Psoas muscle (tissue), 8 donors: Measurements from ENCODE around the gene CCDC9. TPM values are rescaled to one million over a fixed set of nuclear protein-coding genes. Genes with fewer than 3 reads are reported as not detected.

ENCODE experiments used
- ATAC-seq, 4 donors: fragments of 200-7000 bp; cut with Tn5 transposase; one replicate each; pipeline ENCODE4 v1.9.1; 2020; ENCODE audit warnings: moderate library complexity in 3 of 4, mild to moderate bottlenecking in 2 of 4
- DNase-seq, 2 donors: peaks; one replicate each; pipeline ENCODE4 v3.0.0-alpha.2; 2020
- H3K27ac ChIP-seq: fragments of 200-600 bp; one replicate; pipeline ENCODE4 v1.8.0; 2022
- H3K27me3 ChIP-seq, 3 donors: fragments of 200-600 bp in 1 of 3; one replicate each; pipeline versions ENCODE4 v1.6.1 to v1.8.0; 2013 to 2022; ENCODE audit warnings: low read length in 2 of 3, mild to moderate bottlenecking in 2 of 3, moderate library complexity in 1 of 3; ENCODE audit not compliant: insufficient read depth in 3 of 3
- H3K36me3 ChIP-seq, 2 donors: fragments of 200-600 bp in 1 of 2; one replicate each; pipeline versions ENCODE4 v1.6.1 to v1.8.0; 2013 to 2022; ENCODE audit warnings: low read depth in 1 of 2, mild to moderate bottlenecking in 1 of 2, moderate library complexity in 1 of 2; ENCODE audit not compliant: insufficient read depth in 1 of 2
- H3K4me1 ChIP-seq: fragments of 200-600 bp; one replicate; pipeline ENCODE4 v1.8.0; 2022
- H3K4me3 ChIP-seq: fragments of 200-600 bp; one replicate; pipeline ENCODE4 v1.8.0; 2022; ENCODE audit warnings: mild to moderate bottlenecking
- H3K9me3 ChIP-seq: fragments of 200-600 bp; one replicate; pipeline ENCODE4 v1.8.0; 2022
- WGBS, 3 donors: extraction: QIAGEN DNeasy Blood & Tissue Kit; methylation state at CpG; one replicate each; pipeline versions ENCODE4 v1.1.6 to v1.1.7; 2013; 5-methylcytosine and 5-hydroxymethylcytosine counted together
- intact Hi-C, 2 donors: fragments of 100-400 bp; cut with DNase I; formaldehyde crosslinking; loops; one replicate each; pipeline versions ENCODE4 v1.11.0 to v1.14.2; 2022
- long read RNA-seq, 2 donors: library from polyadenylated mRNA; unstranded; transcript quantifications; one replicate each; pipeline ENCODE4 v2.0.0, GENCODE V29; 2021
- polyA plus RNA-seq, 3 donors: library from polyadenylated mRNA; stranded (reverse); fragments of 200-250 nt; gene quantifications; one replicate each; pipeline ENCODE4 v1.2.3, GENCODE V29; 2013
- total RNA-seq, 4 donors: library from RNA; stranded (reverse); fragmentation: NEBNext Ultra II Directional in 2 of 4; extraction: Animal tissue kit (Norgen Biotek cat#: 25700) in 2 of 4; gene quantifications; one replicate each; pipeline versions ENCODE4 v1.2.1 to v1.2.4, GENCODE V29; 2021 to 2023
- TF ChIP-seq, protein P1 (sequence below): fragments of 200-600 bp; IDR thresholded peaks from one replicate; pipeline ENCODE4 v1.8.0; 2022; ENCODE audit warnings: antibody characterized with exemption
- donor health status: healthy with polysubstance abuse.
- donor health status: DM: no; HTN: no; CAD: no; lungs with moderate emphysema.
- donor health status: Bipolar disorder and iron deficiency.
- donor health status: healthy.
- donor health status: DM: yes; HTN: yes; CAD: no.
- donor health status: DM: no; HTN: no; CAD: no.
- donor health status: DM: no; HTN: no; CAD: no.
- donor health status: DM: yes; HTN: yes; CAD: no.

CCDC9 gene
- total RNA-seq: 10 to 100 TPM; 16.9 to 28.2 (median 24.2) TPM
- polyA plus RNA-seq: 10 to 100 TPM; 18.8 to 28.5 (median 24.0) TPM
- long read RNA-seq, donor 1, partial matches to known transcripts: 2 of 5 reads
- long read RNA-seq, donor 1, other reads (novel, unspliced or antisense): 0 of 5 reads
- long read RNA-seq, donor 2, transcript CCDC9-201 (12 exons, 2,093 nt): major isoform, 13 of 23 reads
- long read RNA-seq, donor 2, partial matches to known transcripts: 2 of 23 reads
- long read RNA-seq, donor 2, other reads (novel, unspliced or antisense): 8 of 23 reads

- ATAC-seq: peak; percentile 75 to 78 (median 78)
- H3K27ac ChIP-seq: peak within 1 kb of the TSS; percentile 89
- H3K27me3 ChIP-seq: no peaks in the 10 kb centered on the region
- H3K36me3 ChIP-seq: peaks cover 0 to 29% of the 10 kb centered on the region in 2 donors
- 12 to 21% (median 13%) methylated on average over 38 to 60 of the region's 60 CpGs for WGBS, 3 donors
- H3K9me3 ChIP-seq: no peaks in the 10 kb centered on the region
- peak; percentile 97 to 99 for DNase-seq
- H3K4me1 ChIP-seq: peaks cover 30% of the 10 kb centered on the region
- peak within 1 kb of the TSS; percentile 68 for H3K4me3 ChIP-seq
- intact Hi-C loops: no loop called here
- TF ChIP-seq, protein P1, sequence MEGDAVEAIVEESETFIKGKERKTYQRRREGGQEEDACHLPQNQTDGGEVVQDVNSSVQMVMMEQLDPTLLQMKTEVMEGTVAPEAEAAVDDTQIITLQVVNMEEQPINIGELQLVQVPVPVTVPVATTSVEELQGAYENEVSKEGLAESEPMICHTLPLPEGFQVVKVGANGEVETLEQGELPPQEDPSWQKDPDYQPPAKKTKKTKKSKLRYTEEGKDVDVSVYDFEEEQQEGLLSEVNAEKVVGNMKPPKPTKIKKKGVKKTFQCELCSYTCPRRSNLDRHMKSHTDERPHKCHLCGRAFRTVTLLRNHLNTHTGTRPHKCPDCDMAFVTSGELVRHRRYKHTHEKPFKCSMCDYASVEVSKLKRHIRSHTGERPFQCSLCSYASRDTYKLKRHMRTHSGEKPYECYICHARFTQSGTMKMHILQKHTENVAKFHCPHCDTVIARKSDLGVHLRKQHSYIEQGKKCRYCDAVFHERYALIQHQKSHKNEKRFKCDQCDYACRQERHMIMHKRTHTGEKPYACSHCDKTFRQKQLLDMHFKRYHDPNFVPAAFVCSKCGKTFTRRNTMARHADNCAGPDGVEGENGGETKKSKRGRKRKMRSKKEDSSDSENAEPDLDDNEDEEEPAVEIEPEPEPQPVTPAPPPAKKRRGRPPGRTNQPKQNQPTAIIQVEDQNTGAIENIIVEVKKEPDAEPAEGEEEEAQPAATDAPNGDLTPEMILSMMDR: no peak
Observed at GRCh38 chr19:47255879-47256692, at the start of gene CCDC9. CCDC9 (plus strand) TSS chr19:47256525; CDS start chr19:47258401, 1,876 bp downstream.

DNA sequence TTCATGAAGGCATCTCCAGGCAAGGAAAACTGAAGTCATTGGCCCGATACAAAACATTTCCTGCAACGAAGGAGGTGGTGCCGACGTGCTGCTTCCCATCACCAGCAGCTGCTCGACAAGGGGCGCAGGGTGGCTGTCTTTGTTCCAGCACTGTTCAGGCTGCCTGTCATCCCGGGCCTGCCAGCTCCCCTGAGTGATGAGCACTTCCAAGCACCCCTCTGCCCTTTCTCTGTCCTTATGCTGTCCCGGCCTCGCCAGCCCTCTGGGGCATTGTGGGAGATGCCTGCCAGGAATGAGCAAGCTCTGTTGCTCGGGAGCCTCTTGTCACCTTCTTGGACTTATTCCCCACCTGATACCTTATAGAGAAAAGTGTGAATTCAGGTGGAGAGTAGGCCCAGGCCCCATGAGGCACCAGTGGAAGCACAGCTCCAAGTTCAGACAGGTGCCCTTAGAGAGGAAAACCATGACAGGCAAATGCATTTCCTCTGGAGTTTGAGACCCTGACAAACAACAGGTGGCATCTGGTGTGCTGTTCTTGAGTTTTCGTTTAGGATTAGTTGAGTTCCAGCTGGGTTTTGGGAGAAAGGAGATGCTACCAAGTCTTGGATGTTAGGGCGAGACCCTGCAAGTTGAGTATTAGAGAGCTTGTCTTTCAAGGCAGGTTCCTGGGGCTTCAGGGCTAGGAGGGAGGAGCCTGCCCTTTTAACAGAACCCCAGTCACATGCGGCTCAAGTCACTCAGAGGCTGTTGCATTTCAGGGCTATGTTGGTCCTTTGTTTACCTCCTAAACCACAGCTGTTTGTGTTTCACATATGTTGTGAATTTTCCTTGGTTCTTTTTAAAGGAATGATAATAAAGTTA, 46.8 kb upstream of the CCDC9 start:
- Histone ChIP-seq H3K36me3 (peaks cover 0 to 49% of the 10 kb centered on the region in 2 donors), H3K27me3 (no peaks in the 10 kb centered on the region), H3K4me1 (no peaks in the 10 kb centered on the region), H3K27ac (no peak overlapping the region), H3K9me3 (no peaks in the 10 kb centered on the region), H3K4me3 (no peak overlapping the region)
- no peak for ATAC-seq
- TF ChIP-seq, protein P1: no peak
- WGBS, 3 donors: 72 to 77% (median 74%) methylated on average over 13 of the region's 13 CpGs
- intact Hi-C loops: loop anchor here (1.0 to 5.0 kb wide), 3 partner anchors 34 to 62 kb away; no protein-coding TSS in a partner anchor
- DNase-seq: no peak

GRCh38 chr19:47210180-47210490, 46.2 kb upstream of the CCDC9 start:
- DNase-seq (no peak), ATAC-seq (no peak)
- Histone ChIP-seq H3K27me3 (no peaks in the 10 kb centered on the region), H3K4me1 (no peaks in the 10 kb centered on the region), H3K27ac (peak overlapping the region; percentile 3), H3K9me3 (no peaks in the 10 kb centered on the region), H3K36me3 (peaks cover 0 to 43% of the 10 kb centered on the region in 2 donors), H3K4me3 (no peak overlapping the region)
- TF ChIP-seq, protein P1: no peak
- intact Hi-C loops: loop anchor here (1.0 kb wide), 2 partner anchors 33 to 37 kb away; no protein-coding TSS in a partner anchor

DNA sequence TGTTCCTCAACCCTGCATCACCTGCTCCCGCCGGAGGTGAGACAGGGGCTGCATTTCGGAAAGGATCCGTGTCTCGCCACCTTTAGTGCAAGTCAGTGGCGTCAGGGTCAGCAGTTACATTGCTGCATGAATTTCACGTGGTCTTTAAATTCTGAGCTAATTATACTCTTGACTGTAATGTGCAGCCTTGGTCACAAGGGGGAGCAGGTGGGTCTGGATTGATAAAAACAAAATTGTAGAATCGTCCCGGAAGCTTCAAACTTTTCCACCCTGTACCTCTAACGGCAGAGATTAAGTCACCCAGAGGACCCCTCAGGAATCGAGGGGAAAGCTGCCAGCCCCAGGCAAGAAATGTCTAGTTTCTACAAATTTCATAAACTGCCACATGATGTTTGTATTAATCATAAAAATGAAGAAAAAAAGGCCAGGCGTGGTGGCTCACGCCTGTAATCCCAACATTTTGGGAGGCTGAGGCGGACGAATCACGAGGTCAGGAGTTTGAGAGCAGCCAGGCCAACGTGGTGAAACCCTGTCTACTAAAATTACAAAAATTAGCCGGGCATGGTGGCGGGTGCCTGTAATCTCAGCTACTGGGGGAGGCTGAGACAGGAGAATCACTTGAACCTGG, 45.5 kb upstream of the CCDC9 start:
- Histone ChIP-seq H3K27ac (peak overlapping the region; percentile 3), H3K4me3 (no peak overlapping the region), H3K27me3 (no peaks in the 10 kb centered on the region), H3K36me3 (peaks cover 0 to 36% of the 10 kb centered on the region in 2 donors), H3K4me1 (no peaks in the 10 kb centered on the region), H3K9me3 (no peaks in the 10 kb centered on the region)
- ATAC-seq (peak; percentile 81 to 91 (median 88)), DNase-seq (peak; percentile 71 to 79)
- intact Hi-C loops: loop anchor here (1.0 kb wide), 2 partner anchors 32 to 36 kb away; no protein-coding TSS in a partner anchor
- TF ChIP-seq, protein P1: peak; percentile 83
- whole genome bisulfite sequencing, 3 donors: 34 to 38% (median 35%) methylated on average over 19 of the region's 19 CpGs
